Stromal cell of bone marrow (primary cell): Measurements from ENCODE around the gene SLC5A10.

ENCODE experiments used
- DNase-seq: peaks from one replicate; pipeline ENCODE4 v3.0.0-alpha.2; 2012; ENCODE audit warnings: low read depth

The SLC5A10 gene

DNA sequence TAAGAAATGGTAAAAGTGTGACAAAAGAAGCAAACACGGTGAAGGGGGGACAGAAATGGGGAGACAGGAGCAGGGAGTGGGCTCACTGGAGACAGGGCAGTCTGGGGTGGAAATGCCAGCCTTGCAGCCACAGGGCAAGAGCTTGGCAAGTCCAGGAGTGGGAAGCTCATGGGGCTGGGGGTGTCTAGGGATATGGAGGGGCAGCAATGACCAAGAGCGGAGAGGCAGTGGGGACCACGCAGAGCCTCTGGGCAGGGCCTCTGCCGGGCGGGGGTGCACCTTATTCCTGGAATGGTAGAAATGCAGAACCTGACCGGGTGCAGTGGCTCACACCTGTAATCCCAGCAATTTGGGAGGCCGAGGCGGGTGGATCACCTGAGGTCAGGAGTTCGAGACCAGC, 12.6 kb downstream of the SLC5A10 start:
- no peak for DNase-seq

GRCh38 chr17:18965530-18966236, 13.7 kb downstream of the SLC5A10 start:
- no peak for DNase-seq

GRCh38 chr17:18966831-18967624, 15.1 kb downstream of the SLC5A10 start:
- no peak for DNase-seq

DNA sequence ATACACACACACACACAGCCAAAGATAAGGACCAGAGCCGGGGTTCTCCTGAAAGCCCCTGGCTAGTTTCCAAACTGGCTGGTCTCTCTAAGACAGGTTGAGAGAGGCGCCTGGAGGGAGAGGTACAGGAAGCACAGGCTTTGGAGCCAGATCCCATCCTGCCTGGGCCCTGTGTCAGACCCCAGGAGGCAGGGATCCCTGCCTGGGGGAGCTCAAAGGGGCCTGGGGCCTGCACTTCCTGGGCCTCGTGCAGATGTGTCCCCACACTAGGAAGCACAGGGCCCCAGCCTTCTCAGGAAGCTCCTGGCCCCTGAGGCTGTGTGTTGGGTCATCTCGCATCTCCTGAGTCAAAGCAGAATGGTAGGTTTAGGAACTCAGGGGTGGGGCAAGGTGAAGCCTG, 16.0 kb downstream of the SLC5A10 start:
- DNase-seq = no peak

GRCh38 chr17:18968345-18968744, 16.4 kb downstream of the SLC5A10 start:
- DNase-seq = no peak

DNA sequence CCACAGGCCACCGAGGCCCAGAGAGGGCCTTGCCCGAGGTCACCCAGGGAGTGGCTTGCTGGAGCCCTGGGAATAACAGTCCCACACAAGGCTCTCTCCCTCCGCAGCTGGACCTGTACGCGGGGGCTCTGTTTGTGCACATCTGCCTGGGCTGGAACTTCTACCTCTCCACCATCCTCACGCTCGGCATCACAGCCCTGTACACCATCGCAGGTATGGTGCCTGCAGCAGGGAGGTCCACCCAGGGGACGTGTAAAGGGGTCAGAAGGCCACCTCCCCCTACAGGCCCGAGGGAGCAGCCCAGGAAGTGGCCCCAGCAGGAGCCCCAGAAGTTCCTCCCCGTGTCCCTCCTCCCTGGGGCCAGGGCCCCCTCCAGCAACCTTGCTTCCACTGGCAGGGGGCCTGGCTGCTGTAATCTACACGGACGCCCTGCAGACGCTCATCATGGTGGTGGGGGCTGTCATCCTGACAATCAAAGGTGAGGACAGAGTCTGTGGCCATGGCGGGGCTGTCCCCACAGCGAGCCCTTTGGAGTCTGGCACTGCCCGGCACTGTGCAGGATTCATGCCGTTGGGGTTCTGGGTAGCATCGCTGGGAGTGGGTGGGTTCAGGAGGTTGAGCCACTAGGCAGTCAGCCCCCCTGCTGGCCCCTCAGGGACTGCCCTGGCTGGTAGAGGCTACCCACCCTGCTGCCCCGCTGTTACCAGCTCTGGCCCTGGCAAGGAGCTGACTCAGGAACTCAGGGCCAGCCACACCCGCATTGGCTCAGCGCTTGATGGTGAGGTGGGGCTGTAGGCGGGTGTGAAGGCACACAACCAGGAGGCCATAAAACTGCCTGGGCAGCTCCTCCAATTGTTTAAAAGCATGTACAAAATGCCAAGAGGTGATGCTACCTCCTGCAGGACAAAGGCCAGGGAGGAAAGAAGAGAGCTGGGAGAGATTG, 17.3 kb downstream of the SLC5A10 start:
- DNase-seq = no peak

DNA sequence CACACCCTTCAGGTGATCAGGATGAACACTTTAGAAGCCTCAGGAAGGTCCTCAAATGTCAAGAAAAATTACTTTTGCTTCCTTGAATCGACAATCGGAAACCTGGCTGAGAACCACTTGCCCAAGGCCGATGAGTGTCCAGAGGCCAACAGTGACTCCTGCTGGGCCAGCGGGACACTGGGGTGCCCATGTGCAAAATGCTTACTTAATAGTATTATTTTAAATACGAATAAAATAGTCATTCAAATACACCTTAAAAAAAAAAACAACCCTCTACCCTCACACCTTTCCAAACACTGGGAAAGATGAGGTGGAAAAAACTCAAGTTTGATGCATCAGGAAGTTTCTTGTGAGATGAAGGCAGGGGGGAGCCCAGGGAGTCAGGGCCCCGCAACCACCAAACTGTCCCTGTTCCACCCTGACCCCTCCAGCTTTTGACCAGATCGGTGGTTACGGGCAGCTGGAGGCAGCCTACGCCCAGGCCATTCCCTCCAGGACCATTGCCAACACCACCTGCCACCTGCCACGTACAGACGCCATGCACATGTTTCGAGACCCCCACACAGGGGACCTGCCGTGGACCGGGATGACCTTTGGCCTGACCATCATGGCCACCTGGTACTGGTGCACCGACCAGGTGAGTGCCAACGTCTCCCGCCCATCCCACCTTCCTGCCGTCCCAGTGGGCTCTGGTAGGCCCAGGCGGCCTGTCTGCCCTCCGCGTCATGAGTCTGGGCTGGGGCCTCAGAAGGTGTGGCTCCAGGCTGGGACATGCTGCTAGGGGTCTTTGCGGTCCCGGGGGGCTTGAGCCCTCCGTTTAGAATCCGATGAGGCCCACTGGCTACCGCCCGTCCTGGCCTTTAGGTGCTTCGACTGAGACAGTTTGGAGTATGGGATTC, 18.9 kb downstream of the SLC5A10 start:
- no peak for DNase-seq

DNA sequence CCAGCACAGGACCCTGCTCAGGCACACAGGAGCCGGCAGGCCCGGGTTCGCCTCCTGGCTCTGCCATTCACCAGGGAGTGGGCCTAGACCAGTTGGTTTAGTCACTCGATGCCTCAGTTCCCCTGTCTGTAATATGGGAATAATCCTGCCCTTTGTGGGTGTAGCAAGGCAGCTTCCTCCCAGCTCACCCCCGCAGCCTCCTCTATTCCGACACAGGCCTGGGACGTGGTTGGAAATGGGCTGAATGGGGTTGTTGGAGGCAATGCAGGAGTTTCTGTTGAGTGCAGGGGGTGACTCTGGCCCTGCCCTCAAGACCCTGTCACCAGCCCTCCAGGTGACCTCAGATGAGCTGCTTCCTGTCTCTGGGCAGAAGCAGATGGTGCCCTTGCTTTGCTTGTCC, 19.8 kb downstream of the SLC5A10 start:
- DNase-seq = no peak

DNA sequence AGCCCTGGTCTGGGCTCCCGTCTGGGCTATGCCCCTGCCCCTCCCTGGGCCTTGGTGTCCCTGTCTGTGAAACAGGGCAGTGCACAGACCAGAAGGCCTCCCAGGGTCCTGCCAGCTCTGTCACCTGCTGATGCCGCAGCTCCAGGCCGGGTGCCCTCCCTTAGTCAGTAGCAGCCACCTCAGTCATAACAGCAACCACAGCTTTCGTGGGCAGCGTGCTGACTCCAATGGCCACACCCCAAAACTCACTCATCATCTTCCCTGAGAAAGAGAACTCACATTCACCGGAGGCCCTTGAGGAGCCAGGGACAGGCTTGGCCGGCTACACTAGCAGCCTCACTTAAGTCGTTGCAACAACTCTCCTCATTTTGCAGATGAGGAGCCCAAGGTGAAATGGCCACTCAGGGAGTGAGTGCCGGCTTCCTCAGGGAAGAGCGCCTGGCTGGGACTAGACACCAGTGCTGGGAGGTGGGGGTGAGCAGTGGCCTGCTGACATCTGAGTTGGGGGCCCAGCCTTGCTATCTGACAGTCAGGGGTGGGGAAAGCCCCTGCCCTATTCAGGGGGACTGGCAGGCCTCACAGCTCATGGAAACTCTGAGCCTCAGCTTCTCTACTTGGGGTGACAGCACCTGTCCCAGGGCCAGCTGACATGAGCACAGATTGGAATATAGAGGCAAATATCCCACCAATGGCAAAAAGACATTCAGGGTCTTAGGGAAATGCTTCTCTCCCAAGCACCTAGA, 22.6 kb downstream of the SLC5A10 start:
- DNase-seq = no peak

DNA sequence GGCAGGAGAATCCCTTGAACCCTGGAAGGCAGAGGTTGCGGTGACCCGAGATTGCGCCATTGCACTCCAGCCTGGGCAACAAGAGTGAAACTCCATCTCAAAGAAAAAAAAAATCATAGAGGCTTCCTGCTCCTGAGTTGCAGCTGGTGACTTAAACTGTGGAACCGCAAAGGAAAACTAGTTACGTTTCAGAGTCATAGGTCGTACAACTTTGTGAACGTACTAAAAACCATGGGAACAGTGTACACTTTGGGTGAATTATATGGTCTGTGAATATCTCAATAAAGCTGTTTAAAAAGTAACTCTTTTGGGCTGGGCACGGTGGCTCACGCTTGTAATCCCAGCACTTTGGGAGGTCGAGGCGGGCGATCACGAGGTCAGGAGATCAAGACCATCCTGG, 23.6 kb downstream of the SLC5A10 start:
- DNase-seq = no peak

GRCh38 chr17:18976201-18976600, 24.2 kb downstream of the SLC5A10 start:
- DNase-seq = no peak

GRCh38 chr17:18977021-18977420, 25.1 kb downstream of the SLC5A10 start:
- no peak for DNase-seq

- no peak for DNase-seq
These were observed 25.7 kb downstream of the SLC5A10 start for GRCh38 chr17:18977646-18978045.

DNA sequence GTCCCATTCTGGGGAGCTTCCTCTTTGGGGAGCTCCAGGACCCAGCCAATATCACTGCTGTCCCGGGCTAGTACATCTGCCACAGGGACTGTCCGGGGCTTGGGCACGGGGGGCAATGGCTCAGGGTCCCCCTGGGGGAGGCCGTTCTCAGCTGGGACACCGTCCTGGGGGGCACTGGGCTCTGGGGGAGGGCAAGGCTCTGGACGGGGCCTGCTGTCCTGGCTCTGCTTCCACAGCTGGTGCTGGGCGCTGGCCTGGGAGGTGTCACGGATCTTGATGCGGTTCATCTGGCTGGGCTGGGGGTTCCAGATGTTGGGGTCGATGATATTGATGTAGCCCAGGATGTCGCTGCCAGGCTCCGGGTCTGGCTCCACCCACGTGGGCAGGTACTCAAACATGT, 26.1 kb downstream of the SLC5A10 start:
- DNase-seq = no peak

DNA sequence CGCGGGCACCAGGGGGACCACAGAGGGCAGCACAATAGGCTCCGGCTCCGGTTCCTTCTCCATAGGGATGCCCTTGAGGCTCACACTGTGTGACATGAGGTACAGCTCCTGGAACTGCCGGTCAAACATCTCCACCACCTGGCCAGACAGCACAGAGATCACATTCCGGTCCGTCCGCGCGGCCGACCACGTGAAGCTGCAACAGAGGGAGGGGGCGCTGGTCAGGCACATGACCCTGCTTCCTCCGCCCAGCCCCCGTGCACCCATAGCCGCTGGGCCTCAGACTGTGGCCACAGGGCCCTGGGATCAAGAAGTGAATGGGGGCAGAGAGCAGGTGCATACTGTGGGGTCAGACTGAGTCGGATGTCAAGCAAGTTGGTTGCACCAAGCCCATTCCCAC, 26.7 kb downstream of the SLC5A10 start:
- no peak for DNase-seq

GRCh38 chr17:18980682-18981334, 28.8 kb downstream of the SLC5A10 start:
- DNase-seq = peak; percentile 57

GRCh38 chr17:18981335-18981641, 29.3 kb downstream of the SLC5A10 start:
- DNase-seq = no peak

DNA sequence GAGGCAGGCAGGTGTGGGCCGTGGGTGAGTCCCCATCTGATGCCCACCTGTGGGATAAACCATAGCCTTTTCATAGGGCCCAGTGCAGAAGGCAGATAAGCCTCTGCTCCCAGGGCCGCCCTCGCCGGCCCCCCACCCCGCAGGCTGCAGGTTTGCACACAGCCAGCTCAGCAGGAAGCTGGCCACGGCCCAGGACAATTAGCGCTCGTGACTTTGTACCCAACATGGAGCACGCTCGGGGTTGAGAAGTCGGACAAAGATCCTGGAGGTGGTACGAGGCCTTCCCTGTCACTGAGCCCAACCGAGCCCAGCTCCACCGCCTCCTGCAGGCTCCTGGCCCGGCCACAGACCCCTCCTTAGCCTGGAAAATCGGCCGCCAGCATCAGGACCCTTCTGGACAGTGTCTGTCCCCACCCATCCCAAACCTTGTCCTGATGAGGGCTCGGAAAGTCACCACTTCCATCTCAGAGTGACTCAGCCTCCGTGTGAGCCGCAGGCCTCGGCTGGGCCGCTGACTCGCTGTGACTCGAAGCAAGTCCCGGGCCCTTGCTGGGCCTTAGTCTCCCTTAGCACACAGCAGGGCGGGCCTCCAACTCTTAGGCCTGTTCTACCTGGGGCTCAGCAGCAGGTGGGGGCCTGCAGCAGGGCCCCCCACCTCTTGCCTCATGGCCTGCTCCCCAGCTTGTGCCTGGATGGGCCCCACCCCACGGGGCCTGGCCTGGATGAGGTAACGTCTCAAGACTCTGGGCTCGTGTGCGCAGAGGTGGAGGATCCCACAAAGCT, 29.9 kb downstream of the SLC5A10 start:
- DNase-seq = peak; percentile 70

DNA sequence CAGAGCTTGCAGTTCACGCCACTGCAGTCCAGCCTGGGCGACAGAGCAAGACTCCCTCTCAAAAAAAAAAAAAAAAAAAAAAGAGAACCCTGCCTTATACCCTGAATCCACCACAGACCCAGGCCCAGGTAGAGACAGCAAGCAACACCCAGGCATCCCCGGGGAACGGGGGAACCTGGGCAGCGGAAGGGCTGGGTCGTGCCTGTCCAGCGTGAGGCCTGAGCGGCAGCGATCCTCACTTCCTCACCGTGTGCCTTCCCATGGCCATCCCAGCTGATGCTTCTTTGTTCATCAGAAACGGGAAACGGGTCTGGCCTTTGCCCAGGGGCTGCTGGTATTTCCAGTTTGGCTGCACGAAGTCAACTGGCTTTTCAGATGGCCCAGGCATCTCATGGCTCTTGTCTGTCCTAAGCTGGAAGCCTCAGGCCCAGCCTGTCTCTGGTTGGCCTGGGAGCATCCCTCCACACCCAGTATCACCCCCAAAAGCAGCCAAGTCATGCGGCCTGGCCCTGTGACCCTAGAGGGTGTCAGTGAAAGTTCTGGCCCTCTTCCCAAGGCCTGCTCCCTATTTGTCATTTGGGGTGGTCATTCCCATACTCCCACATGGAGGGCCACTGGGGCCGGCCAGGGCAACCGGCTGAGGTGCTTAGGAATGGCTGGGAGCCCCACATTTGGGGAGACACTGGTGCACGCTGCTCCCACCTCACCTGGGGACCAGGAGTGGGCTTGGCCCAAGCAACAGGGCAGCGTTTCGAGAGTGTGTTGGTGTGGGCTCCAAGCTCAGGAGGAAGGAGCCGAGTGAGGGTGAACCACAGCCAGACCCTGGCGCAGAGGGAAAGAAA, 32.5 kb downstream of the SLC5A10 start:
- DNase-seq = no peak
